GM12878 (cell line): ENCODE data around the gene ERP27. TPM values are rescaled to one million over a fixed set of nuclear protein-coding genes. Genes with fewer than 3 reads are reported as not detected.

Experiments
- BHLHE40 ChIP-seq, 2 experiments: fragments of 450-650 bp in 1 of 2; IDR thresholded peaks; 2 replicates each; pipeline ENCODE4 v1.6.1; 2011 to 2017; ENCODE audit warnings: low read depth in 2 of 2, borderline replicate concordance in 1 of 2, improper control_type of control experiment in 1 of 2, low read length in 1 of 2, mild to moderate bottlenecking in 1 of 2
- BRCA1 ChIP-seq: IDR thresholded peaks from 2 replicates; pipeline ENCODE4 v1.6.1; 2011; ENCODE audit warnings: low read depth, low read length, improper control_type of control experiment
- CHD2 ChIP-seq: IDR thresholded peaks from 2 replicates; pipeline ENCODE4 v1.6.1; 2011; ENCODE audit warnings: low read depth, low read length, improper control_type of control experiment, borderline replicate concordance
- CREM ChIP-seq: IDR thresholded peaks from 2 replicates; pipeline ENCODE4 v1.6.1; 2014; ENCODE audit warnings: antibody characterized with exemption, low read depth
- IKZF2 ChIP-seq, 2 experiments: fragments of 450-650 bp; IDR thresholded peaks; 2 replicates each; pipeline ENCODE4 v1.6.1; 2017; ENCODE audit warnings: mild to moderate bottlenecking in 2 of 2, moderate library complexity in 2 of 2
- MEF2B ChIP-seq: fragments of 450-650 bp; IDR thresholded peaks from 2 replicates; pipeline ENCODE4 v1.6.1; 2018; ENCODE audit warnings: mild to moderate bottlenecking, moderate library complexity; ENCODE audit not compliant: partially characterized antibody, poor library complexity, severe bottlenecking
- NFIC ChIP-seq: IDR thresholded peaks from 2 replicates; pipeline ENCODE4 v1.6.1; 2012; ENCODE audit warnings: low read depth, mild to moderate bottlenecking, inconsistent platforms, low read length, moderate library complexity
- PBX3 ChIP-seq: IDR thresholded peaks from 2 replicates; pipeline ENCODE4 v1.6.1; 2011; ENCODE audit warnings: mild to moderate bottlenecking, low read depth, low read length, moderate library complexity; ENCODE audit not compliant: insufficient replicate concordance
- PML ChIP-seq: IDR thresholded peaks from 2 replicates; pipeline ENCODE4 v1.6.1; 2012; ENCODE audit warnings: low read length, inconsistent platforms
- RAD21 ChIP-seq: IDR thresholded peaks from 2 replicates; pipeline ENCODE4 v1.6.1; 2011; ENCODE audit warnings: mild to moderate bottlenecking, low read depth, low read length, moderate library complexity; ENCODE audit not compliant: insufficient read depth
- RCOR1 ChIP-seq: conservative IDR thresholded peaks from 2 replicates; pipeline ENCODE4 v1.6.1; 2012; ENCODE audit warnings: low read depth, low read length, improper control_type of control experiment
- SIN3A ChIP-seq: IDR thresholded peaks from 2 replicates; pipeline ENCODE4 v1.6.1; 2012; ENCODE audit warnings: low read depth, low read length, improper control_type of control experiment
- SMAD1 ChIP-seq: fragments of 450-650 bp; IDR thresholded peaks from 2 replicates; pipeline ENCODE4 v1.6.1; 2018; ENCODE audit warnings: mild to moderate bottlenecking, low read depth; ENCODE audit not compliant: partially characterized antibody
- SREBF2 ChIP-seq: IDR thresholded peaks from 2 replicates; pipeline ENCODE4 v1.6.1; 2012; ENCODE audit warnings: mild to moderate bottlenecking, low read length
- ZNF274 ChIP-seq: IDR thresholded peaks from one replicate; pipeline ENCODE4 v1.8.0; 2011; ENCODE audit not compliant: insufficient read length, insufficient read depth
- ZSCAN29 ChIP-seq: fragments of 450-650 bp; IDR thresholded peaks from 2 replicates; pipeline ENCODE4 v1.6.1; 2017; ENCODE audit warnings: mild to moderate bottlenecking, moderate library complexity
- polyA plus RNA-seq, 11 experiments: library from polyadenylated mRNA; depleted of rRNA in 4 of 11; unstranded in 6 of 11; stranded (reverse) in 5 of 11; fragments of >200 nt; fragmentation: Nextera tagmentation in 4 of 11; fragmentation: Illumina TruSeq in 1 of 11; extraction: Ambion mirVana in 4 of 11; extraction: Trizol in 1 of 11; gene quantifications; 1 replicate in 1 of 11; 2 replicates in 10 of 11; pipeline versions ENCODE4 v1.2.1 to v1.2.3, GENCODE V29; 2011 to 2016; ENCODE audit warnings: inconsistent platforms in 2 of 11, missing spikeins in 2 of 11, low read depth in 1 of 11
- total RNA-seq, 4 experiments: library from RNA; depleted of rRNA in 3 of 4; stranded (reverse); fragments of >200 nt in 3 of 4; fragmentation: Illumina TruSeq in 1 of 4; extraction: Trizol in 1 of 4; gene quantifications; 2 replicates each; pipeline versions ENCODE4 v1.2.1 to v1.2.3, GENCODE V29; 2013 to 2021
- TF ChIP-seq, protein P1 (sequence below): fragments of 450-650 bp; formaldehyde crosslinking; IDR thresholded peaks from 2 replicates; pipeline ENCODE4 v1.5.0; 2022; ENCODE audit warnings: mild to moderate bottlenecking, missing genetic modification characterization
- TF ChIP-seq, protein P2 (sequence below): fragments of 450-650 bp; IDR thresholded peaks from 2 replicates; pipeline ENCODE4 v1.6.1; 2016; ENCODE audit warnings: mild to moderate bottlenecking
- TF ChIP-seq, protein P3 (sequence below): fragments of 450-650 bp; IDR thresholded peaks from 2 replicates; pipeline ENCODE4 v1.6.1; 2018; ENCODE audit warnings: mild to moderate bottlenecking, low read depth, moderate library complexity; ENCODE audit not compliant: partially characterized antibody
- TF ChIP-seq, protein P4 (sequence below): fragments of 450-650 bp; IDR thresholded peaks from 2 replicates; pipeline ENCODE4 v1.6.1; 2014; ENCODE audit warnings: mild to moderate bottlenecking

The ERP27 gene
- total and polyA plus RNA-seq, 10 of the 15 experiments (the other 5 are each of a cell fraction or from before 2014, with no cell fraction given), result 0.91 to 2.4 (median 1.4) TPM

GRCh38 chr12:14961466-14962152 is 23.3 kb upstream of the ERP27 start, which contains the start of gene ARHGDIB (continued):
- TF ChIP-seq, protein P1, sequence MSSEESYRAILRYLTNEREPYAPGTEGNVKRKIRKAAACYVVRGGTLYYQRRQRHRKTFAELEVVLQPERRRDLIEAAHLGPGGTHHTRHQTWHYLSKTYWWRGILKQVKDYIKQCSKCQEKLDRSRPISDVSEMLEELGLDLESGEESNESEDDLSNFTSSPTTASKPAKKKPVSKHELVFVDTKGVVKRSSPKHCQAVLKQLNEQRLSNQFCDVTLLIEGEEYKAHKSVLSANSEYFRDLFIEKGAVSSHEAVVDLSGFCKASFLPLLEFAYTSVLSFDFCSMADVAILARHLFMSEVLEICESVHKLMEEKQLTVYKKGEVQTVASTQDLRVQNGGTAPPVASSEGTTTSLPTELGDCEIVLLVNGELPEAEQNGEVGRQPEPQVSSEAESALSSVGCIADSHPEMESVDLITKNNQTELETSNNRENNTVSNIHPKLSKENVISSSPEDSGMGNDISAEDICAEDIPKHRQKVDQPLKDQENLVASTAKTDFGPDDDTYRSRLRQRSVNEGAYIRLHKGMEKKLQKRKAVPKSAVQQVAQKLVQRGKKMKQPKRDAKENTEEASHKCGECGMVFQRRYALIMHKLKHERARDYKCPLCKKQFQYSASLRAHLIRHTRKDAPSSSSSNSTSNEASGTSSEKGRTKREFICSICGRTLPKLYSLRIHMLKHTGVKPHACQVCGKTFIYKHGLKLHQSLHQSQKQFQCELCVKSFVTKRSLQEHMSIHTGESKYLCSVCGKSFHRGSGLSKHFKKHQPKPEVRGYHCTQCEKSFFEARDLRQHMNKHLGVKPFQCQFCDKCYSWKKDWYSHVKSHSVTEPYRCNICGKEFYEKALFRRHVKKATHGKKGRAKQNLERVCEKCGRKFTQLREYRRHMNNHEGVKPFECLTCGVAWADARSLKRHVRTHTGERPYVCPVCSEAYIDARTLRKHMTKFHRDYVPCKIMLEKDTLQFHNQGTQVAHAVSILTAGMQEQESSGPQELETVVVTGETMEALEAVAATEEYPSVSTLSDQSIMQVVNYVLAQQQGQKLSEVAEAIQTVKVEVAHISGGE (CRISPR knock-in tag), result no peak
- TF ChIP-seq SIN3A (peak; percentile 62; the same call in 1 of the 2 replicates), ZNF274 (no peak), ZSCAN29 (0 out of 2 replicates have a peak, but pooled peaks have one; percentile 5), CHD2 (peak; percentile 37; the same call in 1 of the 2 replicates), BHLHE40 (IDR thresholded peaks at IDR 0.05; ENCODE audit: borderline replicate concordance in 1 of 2, low read depth in 2 of 2, low read length in 1 of 2) (peak; percentile 74 to 80), MEF2B (no peak), SMAD1 (peak; percentile 44), CREM (peak; percentile 90), RCOR1 (0 out of 2 replicates have a peak, but pooled peaks have one; percentile 50), SREBF2 (no peak), PBX3 (peak; percentile 66), RAD21 (no peak), BRCA1 (no peak), IKZF2 (IDR thresholded peaks at IDR 0.05) (peak in 1 of 2 experiments; percentile 16; a peak in 1 of 4 replicates), PML (peak; percentile 92), NFIC (peak; percentile 46; the same call in 1 of the 2 replicates)
- TF ChIP-seq, protein P2, sequence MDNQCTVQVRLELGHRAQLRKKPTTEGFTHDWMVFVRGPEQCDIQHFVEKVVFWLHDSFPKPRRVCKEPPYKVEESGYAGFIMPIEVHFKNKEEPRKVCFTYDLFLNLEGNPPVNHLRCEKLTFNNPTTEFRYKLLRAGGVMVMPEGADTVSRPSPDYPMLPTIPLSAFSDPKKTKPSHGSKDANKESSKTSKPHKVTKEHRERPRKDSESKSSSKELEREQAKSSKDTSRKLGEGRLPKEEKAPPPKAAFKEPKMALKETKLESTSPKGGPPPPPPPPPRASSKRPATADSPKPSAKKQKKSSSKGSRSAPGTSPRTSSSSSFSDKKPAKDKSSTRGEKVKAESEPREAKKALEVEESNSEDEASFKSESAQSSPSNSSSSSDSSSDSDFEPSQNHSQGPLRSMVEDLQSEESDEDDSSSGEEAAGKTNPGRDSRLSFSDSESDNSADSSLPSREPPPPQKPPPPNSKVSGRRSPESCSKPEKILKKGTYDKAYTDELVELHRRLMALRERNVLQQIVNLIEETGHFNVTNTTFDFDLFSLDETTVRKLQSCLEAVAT, result no peak
- TF ChIP-seq, protein P3, sequence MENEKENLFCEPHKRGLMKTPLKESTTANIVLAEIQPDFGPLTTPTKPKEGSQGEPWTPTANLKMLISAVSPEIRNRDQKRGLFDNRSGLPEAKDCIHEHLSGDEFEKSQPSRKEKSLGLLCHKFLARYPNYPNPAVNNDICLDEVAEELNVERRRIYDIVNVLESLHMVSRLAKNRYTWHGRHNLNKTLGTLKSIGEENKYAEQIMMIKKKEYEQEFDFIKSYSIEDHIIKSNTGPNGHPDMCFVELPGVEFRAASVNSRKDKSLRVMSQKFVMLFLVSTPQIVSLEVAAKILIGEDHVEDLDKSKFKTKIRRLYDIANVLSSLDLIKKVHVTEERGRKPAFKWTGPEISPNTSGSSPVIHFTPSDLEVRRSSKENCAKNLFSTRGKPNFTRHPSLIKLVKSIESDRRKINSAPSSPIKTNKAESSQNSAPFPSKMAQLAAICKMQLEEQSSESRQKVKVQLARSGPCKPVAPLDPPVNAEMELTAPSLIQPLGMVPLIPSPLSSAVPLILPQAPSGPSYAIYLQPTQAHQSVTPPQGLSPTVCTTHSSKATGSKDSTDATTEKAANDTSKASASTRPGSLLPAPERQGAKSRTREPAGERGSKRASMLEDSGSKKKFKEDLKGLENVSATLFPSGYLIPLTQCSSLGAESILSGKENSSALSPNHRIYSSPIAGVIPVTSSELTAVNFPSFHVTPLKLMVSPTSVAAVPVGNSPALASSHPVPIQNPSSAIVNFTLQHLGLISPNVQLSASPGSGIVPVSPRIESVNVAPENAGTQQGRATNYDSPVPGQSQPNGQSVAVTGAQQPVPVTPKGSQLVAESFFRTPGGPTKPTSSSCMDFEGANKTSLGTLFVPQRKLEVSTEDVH, result no peak
- TF ChIP-seq, protein P4, sequence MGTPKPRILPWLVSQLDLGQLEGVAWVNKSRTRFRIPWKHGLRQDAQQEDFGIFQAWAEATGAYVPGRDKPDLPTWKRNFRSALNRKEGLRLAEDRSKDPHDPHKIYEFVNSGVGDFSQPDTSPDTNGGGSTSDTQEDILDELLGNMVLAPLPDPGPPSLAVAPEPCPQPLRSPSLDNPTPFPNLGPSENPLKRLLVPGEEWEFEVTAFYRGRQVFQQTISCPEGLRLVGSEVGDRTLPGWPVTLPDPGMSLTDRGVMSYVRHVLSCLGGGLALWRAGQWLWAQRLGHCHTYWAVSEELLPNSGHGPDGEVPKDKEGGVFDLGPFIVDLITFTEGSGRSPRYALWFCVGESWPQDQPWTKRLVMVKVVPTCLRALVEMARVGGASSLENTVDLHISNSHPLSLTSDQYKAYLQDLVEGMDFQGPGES, result no peak
